ENCODE data around the gene ZNF275. TPM values are rescaled to one million over a fixed set of nuclear protein-coding genes. Genes with fewer than 3 reads are reported as not detected.

ZNF275 gene
- total and polyA plus RNA-seq, 9 donors: 27.5 to 75.9 (median 49.6) TPM

GRCh38 chrX:153365670-153366069, 31.7 kb downstream of the ZNF275 start:
- H3K27ac ChIP-seq: no peak overlapping the region
- WGBS, 3 donors: 80 to 86% (median 81%) methylated on average over 4 of the region's 4 CpGs
- no peaks in the 10 kb centered on the region for H3K36me3 ChIP-seq
- DNase-seq: no peak
- no peak overlapping the region for H3K4me3 ChIP-seq
- H3K4me1 ChIP-seq (ENCODE audit: insufficient read depth): peaks cover 8% of the 10 kb centered on the region
- no peaks in the 10 kb centered on the region for H3K27me3 ChIP-seq
- TF ChIP-seq EP300 (IDR thresholded peaks at IDR 0.05) (no peak), POLR2A (IDR thresholded peaks at IDR 0.05) (no peak), CTCF (IDR thresholded peaks at IDR 0.05) (no peak)
- no peaks in the 10 kb centered on the region for H3K9me3 ChIP-seq
- intact Hi-C loops (cut with DNase I): no loop called here

GRCh38 chrX:153366119-153366518, 32.2 kb downstream of the ZNF275 start:
- Histone ChIP-seq H3K4me1 (ENCODE audit: insufficient read depth) (peaks cover 8% of the 10 kb centered on the region), H3K9me3 (no peaks in the 10 kb centered on the region), H3K27ac (no peak overlapping the region), H3K36me3 (no peaks in the 10 kb centered on the region), H3K4me3 (no peak overlapping the region), H3K27me3 (no peaks in the 10 kb centered on the region)
- 80 to 89% (median 82%) methylated on average over 3 of the region's 3 CpGs for WGBS, 3 donors
- TF ChIP-seq EP300 (IDR thresholded peaks at IDR 0.05): no peak
- TF ChIP-seq POLR2A (IDR thresholded peaks at IDR 0.05): no peak
- no peak for TF ChIP-seq CTCF (IDR thresholded peaks at IDR 0.05)
- intact Hi-C loops (cut with DNase I): no loop called here
- no peak for DNase-seq

DNA sequence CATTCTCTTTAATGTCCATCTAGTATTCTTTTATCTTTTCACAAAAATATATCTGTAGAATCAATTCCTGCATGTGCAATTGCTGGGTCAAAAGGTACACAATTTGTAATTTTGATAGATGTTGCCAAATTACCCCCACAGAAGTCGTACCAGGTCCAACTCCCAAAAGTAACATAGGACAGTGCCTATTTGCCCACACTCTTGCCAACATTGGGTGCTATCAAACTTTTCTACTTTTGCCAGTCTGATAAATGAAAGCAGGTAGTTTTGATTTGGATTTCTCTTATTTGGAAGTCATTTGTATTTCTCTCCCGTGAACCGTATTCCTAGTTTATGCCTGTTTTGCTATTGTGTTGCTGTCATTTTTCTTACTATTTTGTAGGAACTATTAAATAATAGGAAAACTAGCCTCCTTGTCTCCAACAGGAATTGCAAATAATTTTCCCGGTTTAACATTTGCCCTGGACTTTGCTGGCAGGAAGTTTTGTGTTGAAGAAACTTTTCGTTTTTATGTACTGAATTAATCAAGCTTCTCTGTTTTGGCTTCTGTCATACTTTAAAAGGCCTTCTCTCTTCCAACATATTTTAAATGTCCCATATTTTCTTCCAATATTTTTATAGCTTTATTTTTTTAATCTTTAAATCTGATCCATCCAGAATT, 33.1 kb downstream of the ZNF275 start:
- H3K36me3 ChIP-seq: no peaks in the 10 kb centered on the region
- no peaks in the 10 kb centered on the region for H3K27me3 ChIP-seq
- WGBS, 3 donors: 40 to 52% (median 46%) methylated on average over 5 of the region's 5 CpGs
- intact Hi-C loops (cut with DNase I): no loop called here
- H3K9me3 ChIP-seq: no peaks in the 10 kb centered on the region
- peaks cover 10% of the 10 kb centered on the region for H3K4me1 ChIP-seq (ENCODE audit: insufficient read depth)
- H3K4me3 ChIP-seq: no peak overlapping the region
- no peak overlapping the region for H3K27ac ChIP-seq
- TF ChIP-seq CTCF (IDR thresholded peaks at IDR 0.05) (no peak), EP300 (IDR thresholded peaks at IDR 0.05) (no peak), POLR2A (IDR thresholded peaks at IDR 0.05) (no peak)
- DNase-seq: no peak

DNA sequence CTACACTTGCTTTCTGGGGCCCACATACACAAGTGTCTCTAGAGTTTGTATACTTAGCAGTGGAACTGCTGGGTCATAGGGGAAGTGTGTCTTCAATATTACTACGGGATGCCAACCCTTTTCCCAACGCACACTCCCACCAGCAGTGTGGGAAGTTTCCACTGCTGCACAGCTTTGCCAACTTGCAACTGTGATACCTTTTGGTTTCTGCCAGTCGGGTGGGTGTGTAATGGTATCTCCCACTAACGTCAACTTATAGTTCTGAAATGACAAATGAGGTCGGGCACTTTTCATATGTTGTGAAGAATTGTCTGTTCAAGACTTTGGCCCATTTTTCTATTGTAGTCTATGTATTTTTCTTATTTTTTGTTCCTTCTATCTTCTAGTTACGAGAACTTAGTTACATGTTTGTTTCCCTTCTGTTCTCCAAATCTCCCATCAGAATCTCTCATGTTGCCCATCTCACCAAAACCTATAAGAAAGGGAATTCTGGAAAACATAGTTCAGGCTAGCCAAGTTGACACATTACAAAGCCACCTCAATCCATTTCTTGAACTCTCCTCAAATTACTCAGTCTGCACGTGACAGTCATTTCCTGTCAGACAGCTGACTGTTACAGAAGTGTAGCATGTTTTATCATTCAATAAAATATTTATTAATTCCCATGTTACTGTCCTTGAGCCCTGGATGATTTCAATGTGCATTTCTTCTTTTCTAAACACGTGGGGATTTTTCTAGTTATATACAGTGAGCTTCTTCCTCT, 36.5 kb downstream of the ZNF275 start:
- H3K27me3 ChIP-seq: no peaks in the 10 kb centered on the region
- peaks cover 11% of the 10 kb centered on the region for H3K4me1 ChIP-seq (ENCODE audit: insufficient read depth)
- H3K9me3 ChIP-seq: no peaks in the 10 kb centered on the region
- H3K4me3 ChIP-seq: no peak overlapping the region
- TF ChIP-seq POLR2A (IDR thresholded peaks at IDR 0.05) (no peak), EP300 (IDR thresholded peaks at IDR 0.05) (no peak), CTCF (IDR thresholded peaks at IDR 0.05) (no peak)
- DNase-seq: no peak
- 37 to 57% (median 39%) methylated on average over 8 of the region's 8 CpGs for WGBS, 3 donors
- peak overlapping the region in 1 of 2 donors; percentile 17 for H3K27ac ChIP-seq
- no peaks in the 10 kb centered on the region for H3K36me3 ChIP-seq
- intact Hi-C loops (cut with DNase I): no loop called here
